SK-N-SH treated with all-trans-retinoic acid at 6 μM for 48 hours (cell line): Measurements from ENCODE around the gene GRM4.

ENCODE experiments used
- PPARA ChIP-seq: fragments of 250-450 bp; sonication (Bioruptor Pico); IDR thresholded peaks from 2 replicates; pipeline ENCODE4 v1.5.0; 2020; ENCODE audit warnings: mild to moderate bottlenecking, borderline replicate concordance
- TCF4 ChIP-seq: fragments of 250-450 bp; sonication (Bioruptor Pico); IDR thresholded peaks from 2 replicates; pipeline ENCODE4 v1.8.0; 2021; ENCODE audit warnings: mild to moderate bottlenecking, moderate library complexity, borderline replicate concordance

GRCh38 chr6:34104186-34104585, 41.7 kb downstream of the GRM4 start:
- no peak for TF ChIP-seq PPARA
- no peak for TF ChIP-seq TCF4 (CRISPR knock-in tag)
